HG02970 (cell line): ENCODE data around the gene MUC4.

Experiments
- ATAC-seq: cut with Tn5 transposase; IDR thresholded peaks from one replicate; pipeline ENCODE4 v1.9.1; 2021; ENCODE audit warnings: mild to moderate bottlenecking, moderate library complexity, moderate number of reproducible peaks; ENCODE audit not compliant: unreplicated experiment, low FRiP score

The MUC4 gene

DNA sequence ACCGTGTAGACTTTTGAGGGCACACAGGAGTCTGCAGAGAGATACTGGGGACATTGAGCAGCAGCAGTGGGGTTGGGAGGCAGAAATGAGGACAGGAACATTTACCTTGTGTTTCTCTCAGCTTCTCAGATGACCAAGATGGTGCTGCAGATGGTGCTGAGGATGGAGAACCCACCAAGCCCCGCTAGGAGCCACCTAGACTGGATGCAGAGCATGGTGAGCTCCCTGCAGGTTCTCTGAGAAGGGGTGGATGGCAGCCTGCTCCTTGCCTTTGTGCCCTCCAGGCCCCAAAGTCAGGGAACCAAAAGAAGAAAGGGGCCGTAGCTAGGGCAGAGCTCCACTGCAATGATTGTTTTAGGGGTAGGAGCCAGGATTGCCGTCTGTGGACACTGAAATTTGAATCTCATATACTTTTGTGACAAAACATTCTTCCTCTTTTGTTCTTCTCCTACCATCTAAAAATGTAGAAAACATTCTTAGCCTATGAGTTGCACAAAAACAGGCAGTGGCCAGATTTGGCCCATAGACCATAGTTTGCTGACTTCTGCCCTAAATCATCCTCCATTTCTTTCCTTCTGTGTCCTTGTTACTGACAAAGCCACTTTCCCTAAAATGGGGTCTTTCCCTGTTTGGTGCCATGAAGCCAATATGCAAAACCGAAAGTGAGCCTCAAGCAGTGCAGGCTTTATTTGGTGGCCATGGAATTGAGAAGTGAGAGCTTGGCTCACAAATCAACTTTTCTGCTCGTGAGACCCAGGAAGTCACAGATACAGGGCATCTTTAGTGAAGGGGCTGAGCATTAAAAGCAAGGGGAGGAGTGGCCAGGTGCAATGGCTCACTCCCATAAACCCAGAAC, 102.9 kb downstream of the MUC4 start:
- ATAC-seq, result no peak

GRCh38 chr3:195708061-195708460, 103.7 kb downstream of the MUC4 start:
- no peak for ATAC-seq

- ATAC-seq, result no peak
Measured at GRCh38 chr3:195705081-195705991, 106.4 kb downstream of the MUC4 start.

DNA sequence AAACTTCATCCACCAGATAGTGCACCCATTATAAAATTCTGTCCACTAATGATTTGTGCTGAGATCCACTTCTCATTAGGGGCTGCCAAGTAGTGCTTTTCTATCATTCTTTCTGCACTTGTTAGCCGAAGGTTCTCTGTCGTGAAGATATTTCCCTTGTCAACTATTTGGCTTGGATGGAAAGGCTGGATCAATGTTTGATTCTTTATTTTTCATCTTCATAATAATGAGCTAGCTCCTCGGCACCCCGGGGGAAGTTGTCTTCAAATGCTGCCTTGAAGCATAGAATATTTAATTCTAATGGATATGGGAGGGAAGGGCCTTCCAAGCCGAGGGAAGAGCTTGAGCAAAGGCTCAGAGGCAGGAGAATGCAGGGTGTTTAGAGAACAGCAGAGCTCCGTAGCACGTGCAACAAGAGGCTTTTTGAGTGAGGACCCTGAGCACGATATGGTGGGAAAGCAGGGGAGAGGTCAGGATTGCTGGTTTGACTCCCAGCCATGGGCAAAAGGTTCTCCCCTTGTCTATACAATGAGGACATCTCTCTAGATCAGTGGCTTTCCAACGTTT, 107.2 kb downstream of the MUC4 start:
- ATAC-seq, result no peak

DNA sequence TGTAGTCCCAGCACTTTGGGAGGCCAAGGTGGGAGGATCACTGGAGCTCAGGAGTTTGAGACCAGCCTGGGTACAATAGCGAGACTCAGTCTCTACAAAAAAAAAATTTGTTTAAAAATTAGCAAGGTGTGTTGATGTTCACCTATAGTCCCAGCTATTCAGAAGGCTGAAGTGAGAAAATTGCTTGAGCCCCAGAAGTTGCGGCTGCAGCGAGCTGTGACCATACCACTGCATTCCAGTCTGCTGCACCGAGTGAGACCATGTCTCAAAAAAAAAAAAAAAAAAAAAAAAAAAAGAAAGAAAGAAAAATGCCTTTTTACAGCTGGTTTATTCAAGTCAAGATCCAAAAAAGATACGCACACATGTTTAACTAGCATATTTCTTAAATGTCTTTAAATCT, 108.0 kb downstream of the MUC4 start:
- ATAC-seq, result no peak

DNA sequence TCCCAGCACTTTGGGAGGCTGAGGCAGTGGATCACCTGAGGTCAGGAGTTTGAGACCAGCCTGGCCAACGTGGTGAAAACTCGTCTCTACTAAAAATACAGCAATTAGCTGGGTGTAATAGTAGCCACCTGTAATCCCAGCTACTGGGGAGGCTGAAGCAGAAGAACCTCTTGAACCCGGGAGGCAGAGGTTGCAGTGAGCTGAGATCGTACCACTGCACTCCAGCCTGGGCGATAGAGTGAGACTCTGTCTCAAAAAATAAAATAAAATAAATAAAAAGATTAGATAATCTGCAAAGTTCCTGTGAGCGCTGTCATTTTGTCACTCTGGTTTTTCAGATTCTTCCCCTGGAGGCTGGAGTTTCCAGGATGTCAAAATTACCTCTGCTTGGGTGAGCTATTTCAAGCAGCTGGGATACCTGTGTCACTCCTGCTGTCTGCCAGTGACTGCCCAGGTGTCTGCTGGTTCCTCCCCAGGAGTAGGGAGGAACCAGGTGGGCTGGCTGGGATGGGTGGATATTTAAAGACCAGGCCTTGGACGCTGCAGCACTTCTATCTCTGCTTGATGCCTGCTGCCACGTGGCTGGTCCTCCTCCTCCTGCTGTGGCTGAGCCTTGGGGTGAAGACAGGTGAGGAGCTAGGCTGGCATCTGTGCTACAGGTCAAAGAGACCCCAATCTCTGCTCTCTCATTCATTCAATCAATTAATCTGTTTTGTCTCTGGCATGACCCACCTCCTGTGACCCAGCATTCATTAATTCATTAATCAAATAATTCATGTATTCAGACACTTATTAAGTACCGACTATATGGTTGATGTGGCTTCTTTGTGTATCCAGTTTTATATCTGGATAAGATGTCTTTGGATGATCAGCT, 110.5 kb downstream of the MUC4 start:
- no peak for ATAC-seq

- ATAC-seq, result no peak
Measured at GRCh38 chr3:195700319-195700718, 111.4 kb downstream of the MUC4 start.

DNA sequence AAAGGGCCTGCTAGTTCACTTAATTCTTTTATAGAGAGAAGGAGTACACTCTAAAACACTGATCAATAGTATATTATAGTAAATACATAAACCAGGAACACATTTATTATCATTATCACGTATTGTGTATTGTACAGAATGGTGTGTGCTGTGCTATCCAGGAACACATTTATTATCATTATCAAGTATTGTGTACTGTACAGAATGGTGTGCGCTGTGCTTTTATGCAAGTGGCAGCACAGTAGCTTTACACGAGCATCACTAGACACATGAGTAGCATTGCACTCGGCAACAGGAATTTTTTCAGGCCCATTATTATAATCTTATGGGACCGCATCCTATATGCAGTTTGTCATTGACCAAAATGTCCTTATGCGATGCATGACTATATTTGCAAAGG, 111.9 kb downstream of the MUC4 start:
- ATAC-seq, result no peak

DNA sequence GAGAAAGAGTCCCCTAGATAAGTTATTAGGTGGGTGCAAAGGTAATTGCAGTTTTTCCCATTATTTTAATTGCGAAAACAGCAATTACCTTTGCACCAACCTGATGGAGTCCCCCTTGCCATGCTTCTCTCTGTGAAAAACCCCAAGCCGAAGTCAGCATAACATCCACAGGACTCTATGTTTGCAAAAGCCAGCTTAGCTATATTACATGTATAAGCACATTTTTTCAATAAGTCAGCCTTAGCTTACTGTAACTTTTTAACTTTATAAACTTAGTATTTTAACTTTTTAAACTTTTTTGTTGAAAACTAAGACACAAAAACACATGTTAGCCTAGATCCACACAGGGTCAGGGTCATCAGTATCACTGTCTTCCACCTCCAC, 112.3 kb downstream of the MUC4 start:
- no peak for ATAC-seq

- no peak for ATAC-seq
Measured at GRCh38 chr3:195698647-195699387, 112.9 kb downstream of the MUC4 start.

GRCh38 chr3:195698325-195698646, 113.4 kb downstream of the MUC4 start:
- ATAC-seq, result no peak

- ATAC-seq, result no peak
Measured at GRCh38 chr3:195697582-195698324, 114.0 kb downstream of the MUC4 start.
